RWPE2 (cell line): ENCODE data around the gene TPMT.

ENCODE experiments used
- ATAC-seq: fragments of 200-7000 bp; cut with Tn5 transposase; 3 replicates; pipeline ENCODE4 v1.9.1; 2021; ENCODE audit warnings: low read depth
- DNase-seq: peaks from one replicate; pipeline ENCODE4 v3.0.0-alpha.2; 2020; ENCODE audit warnings: low spot score
- H3K27ac ChIP-seq: fragments of 450-650 bp; 2 replicates; pipeline ENCODE4 v1.5.1; 2017; ENCODE audit warnings: mild to moderate bottlenecking; ENCODE audit not compliant: poor library complexity, severe bottlenecking
- H3K27me3 ChIP-seq: fragments of 250-450 bp; sonication (Bioruptor Pico); 2 replicates; pipeline ENCODE4 v1.5.1; 2021; ENCODE audit warnings: mild to moderate bottlenecking, moderate library complexity; ENCODE audit not compliant: insufficient read depth, poor library complexity, severe bottlenecking
- H3K36me3 ChIP-seq: fragments of 250-450 bp; sonication (Bioruptor Pico); 2 replicates; pipeline ENCODE4 v1.5.1; 2020; ENCODE audit warnings: low read depth, mild to moderate bottlenecking, moderate library complexity
- H3K4me1 ChIP-seq: fragments of 250-450 bp; sonication (Bioruptor Pico); 2 replicates; pipeline ENCODE4 v1.5.1; 2021; ENCODE audit warnings: mild to moderate bottlenecking, moderate library complexity; ENCODE audit not compliant: insufficient read depth, poor library complexity, severe bottlenecking
- H3K4me3 ChIP-seq: fragments of 250-450 bp; sonication (Bioruptor Pico); 2 replicates; pipeline ENCODE4 v1.5.1; 2021; ENCODE audit warnings: mild to moderate bottlenecking, moderate library complexity; ENCODE audit not compliant: severe bottlenecking
- H3K9me3 ChIP-seq: fragments of 250-450 bp; sonication (Bioruptor Pico); 2 replicates; pipeline ENCODE4 v1.5.1; 2021; ENCODE audit warnings: mild to moderate bottlenecking, moderate library complexity; ENCODE audit not compliant: severe bottlenecking
- CTCF ChIP-seq: fragments of 450-650 bp; IDR thresholded peaks from one replicate; pipeline ENCODE4 v1.5.1; 2017; ENCODE audit warnings: mild to moderate bottlenecking, moderate library complexity; ENCODE audit not compliant: poor library complexity, severe bottlenecking

The TPMT gene

GRCh38 chr6:18091382-18091781, 63.5 kb downstream of the TPMT start:
- Histone ChIP-seq H3K4me1 (no peaks in the 10 kb centered on the region), H3K36me3 (no peaks in the 10 kb centered on the region), H3K27ac (no peak overlapping the region), H3K9me3 (no peaks in the 10 kb centered on the region), H3K4me3 (no peak overlapping the region), H3K27me3 (no peaks in the 10 kb centered on the region)
- TF ChIP-seq CTCF: no peak
- DNase-seq (no peak), ATAC-seq (no peak)

- TF ChIP-seq CTCF: no peak
- Histone ChIP-seq H3K36me3 (no peaks in the 10 kb centered on the region), H3K27me3 (no peaks in the 10 kb centered on the region), H3K9me3 (no peaks in the 10 kb centered on the region), H3K27ac (no peak overlapping the region), H3K4me3 (no peak overlapping the region), H3K4me1 (no peaks in the 10 kb centered on the region)
- DNase-seq (no peak), ATAC-seq (no peak)
These were observed 64.5 kb downstream of the TPMT start for GRCh38 chr6:18090349-18090786.

GRCh38 chr6:18088419-18089296, 66.2 kb downstream of the TPMT start:
- no peak for DNase-seq
- H3K4me1 ChIP-seq: no peaks in the 10 kb centered on the region
- TF ChIP-seq CTCF: no peak
- no peak overlapping the region for H3K27ac ChIP-seq
- no peaks in the 10 kb centered on the region for H3K27me3 ChIP-seq
- H3K36me3 ChIP-seq: no peaks in the 10 kb centered on the region
- no peaks in the 10 kb centered on the region for H3K9me3 ChIP-seq
- no peak for ATAC-seq
- H3K4me3 ChIP-seq: no peak overlapping the region

GRCh38 chr6:18087396-18088165, 67.3 kb downstream of the TPMT start:
- H3K27me3 ChIP-seq: no peaks in the 10 kb centered on the region
- no peaks in the 10 kb centered on the region for H3K9me3 ChIP-seq
- no peak for DNase-seq
- no peak overlapping the region for H3K4me3 ChIP-seq
- H3K27ac ChIP-seq: no peak overlapping the region
- TF ChIP-seq CTCF: no peak
- H3K4me1 ChIP-seq: no peaks in the 10 kb centered on the region
- no peaks in the 10 kb centered on the region for H3K36me3 ChIP-seq
- ATAC-seq: no peak
